Stimulated activated CD8-positive, alpha-beta memory T cell treated with anti-CD3 and anti-CD28 coated beads, Interleukin-7, amount 100 ng/mL, for 4 hours (primary cell): ENCODE results near the gene CCDC201.
"Not testable (repeated sequence)": the region's sequence is repeated elsewhere in the genome, so short reads cannot be mapped to it uniquely, and the experiment has no call there.

Source experiments
- DNase-seq, 2 donors: peaks; one replicate each; pipeline ENCODE4 v3.0.0-alpha.2; 2020; ENCODE audit warnings: low read depth in 2 of 2

Gene CCDC201

DNA sequence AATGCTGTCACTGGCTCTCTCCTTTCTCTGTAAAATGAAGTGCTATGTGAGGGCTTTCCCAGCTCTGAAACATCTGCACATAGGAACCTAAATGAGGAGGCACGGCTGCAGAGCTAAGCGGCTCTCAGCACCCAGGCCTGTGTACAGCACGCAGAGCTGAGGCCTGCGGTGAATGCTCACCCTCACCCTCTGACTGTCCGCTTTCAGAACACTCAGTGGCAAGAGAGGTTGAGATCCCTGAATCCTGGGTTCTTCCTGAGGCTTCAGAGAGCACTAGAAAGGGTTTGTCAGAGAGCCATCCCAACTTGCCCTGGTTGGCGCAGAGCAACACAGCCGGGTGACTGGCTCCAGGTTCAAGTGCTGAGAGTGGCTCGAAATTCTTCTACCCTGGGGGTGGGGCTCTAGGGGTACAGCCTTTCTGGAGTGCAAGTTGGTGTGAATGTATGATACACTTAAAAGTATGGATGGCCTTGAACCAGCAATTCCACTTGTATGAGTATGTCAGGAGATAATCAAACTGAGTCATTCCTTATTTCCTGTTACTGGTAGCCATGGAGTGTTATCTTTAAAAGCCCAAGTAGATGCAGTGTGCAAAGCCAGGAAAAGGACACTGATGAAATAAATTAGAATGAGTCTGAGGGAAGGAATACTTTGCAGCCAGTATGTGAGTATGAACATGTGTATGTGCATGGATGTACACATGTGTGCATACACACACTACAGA, 1.7 kb upstream of the CCDC201 start:
- DNase-seq, result no peak

DNA sequence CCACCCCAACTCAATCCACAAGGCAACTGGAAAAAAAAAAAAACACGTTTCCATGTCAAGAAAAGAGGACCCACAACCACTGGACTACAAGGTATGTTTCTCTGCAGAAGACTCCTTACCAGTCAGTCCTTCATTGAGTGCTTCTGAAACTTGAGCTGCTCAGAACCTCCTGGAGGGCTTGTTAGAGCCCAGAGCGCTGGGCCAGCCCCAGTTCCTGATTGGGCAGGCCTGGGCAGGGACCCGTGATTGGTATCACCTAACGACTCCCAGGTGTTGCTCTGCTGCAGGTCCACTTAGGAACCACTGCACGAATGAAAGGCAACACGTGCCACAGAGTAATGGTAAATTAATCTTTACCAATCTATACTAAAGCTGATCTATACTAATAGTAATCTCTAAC, 473 bp upstream of the CCDC201 start:
- DNase-seq, result no peak

DNA sequence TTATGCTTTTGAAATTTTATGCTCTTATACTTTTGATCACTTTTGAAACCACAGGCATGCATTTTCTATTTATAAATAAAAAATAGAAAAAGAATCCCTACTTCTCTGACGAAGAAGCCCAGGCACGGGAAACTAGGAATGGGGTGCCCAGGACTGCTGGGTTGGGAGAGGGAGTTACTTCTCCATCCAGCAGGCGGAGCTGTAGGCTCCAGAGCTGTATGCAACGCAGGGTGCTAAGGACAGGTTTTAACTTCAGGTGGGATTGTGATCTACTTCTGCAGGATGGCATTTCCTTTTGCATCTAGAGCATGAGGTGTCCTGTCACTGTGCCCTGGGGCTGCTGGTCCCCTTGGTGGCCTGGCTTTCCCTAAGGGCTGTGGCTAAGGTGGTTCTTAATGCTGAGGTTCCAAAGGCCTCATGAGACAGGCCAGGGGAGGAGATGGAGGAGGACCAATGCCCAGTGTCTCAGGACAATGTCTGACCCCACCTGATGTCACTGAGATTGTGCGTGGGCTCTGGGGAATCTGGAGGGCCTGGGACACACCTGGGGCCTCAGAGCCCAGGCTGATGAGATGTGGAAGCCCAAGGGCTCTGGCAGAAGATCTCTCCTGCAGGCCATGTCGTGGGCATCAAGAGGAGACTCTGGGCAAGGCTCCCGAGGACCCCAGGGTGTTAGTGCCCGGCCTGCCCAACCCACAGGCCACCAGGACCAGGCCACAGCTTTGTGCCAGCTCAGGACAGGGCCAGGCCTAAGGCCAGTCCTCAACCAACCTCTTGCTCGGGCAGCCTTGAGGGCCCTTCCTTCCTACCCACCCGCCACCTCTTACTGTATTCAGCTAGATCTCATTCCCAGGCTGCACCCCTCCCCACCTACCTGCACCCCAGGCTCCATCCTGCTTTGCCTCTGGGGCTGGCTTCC, 507 bp downstream of the CCDC201 start:
- DNase-seq, result no peak

DNA sequence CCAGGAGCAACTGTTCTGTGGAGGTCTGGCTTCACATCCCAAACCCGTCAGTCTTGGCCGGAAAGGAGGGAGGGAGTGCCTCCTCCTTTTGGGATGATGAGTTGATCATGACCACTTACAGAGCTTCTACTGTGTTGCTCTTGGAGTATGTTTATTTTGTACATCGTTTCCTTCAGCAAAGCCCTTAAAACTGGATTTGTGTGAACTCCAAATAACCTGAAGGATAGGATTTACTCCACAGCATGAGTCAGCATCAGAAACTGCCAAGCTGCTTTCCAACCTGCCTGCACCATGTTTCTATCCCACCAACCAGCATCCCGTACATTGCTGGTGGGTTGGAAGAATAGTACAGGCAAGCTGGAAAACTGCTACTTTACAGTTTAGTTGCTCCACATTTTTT, 3.5 kb downstream of the CCDC201 start:
- DNase-seq, result no peak

DNA sequence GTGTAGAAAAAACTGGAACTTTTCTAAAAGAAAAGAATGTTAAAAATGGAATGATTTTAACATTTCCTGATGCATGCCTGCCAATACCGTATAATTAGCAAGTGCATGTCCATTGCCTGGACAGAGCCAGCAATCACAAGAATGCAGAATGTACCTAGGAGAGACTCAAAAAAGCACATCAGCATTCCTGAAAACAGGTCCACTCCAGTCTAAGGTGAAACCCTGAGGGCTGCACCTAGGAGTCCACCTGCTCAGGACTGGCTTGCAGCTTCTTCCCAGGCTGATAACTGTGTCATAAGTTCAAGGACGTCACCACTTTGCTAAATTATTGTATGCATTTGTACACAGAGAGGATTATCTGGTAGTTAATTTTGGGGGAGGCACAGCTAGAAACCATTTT, 5.4 kb downstream of the CCDC201 start:
- DNase-seq, result no peak

DNA sequence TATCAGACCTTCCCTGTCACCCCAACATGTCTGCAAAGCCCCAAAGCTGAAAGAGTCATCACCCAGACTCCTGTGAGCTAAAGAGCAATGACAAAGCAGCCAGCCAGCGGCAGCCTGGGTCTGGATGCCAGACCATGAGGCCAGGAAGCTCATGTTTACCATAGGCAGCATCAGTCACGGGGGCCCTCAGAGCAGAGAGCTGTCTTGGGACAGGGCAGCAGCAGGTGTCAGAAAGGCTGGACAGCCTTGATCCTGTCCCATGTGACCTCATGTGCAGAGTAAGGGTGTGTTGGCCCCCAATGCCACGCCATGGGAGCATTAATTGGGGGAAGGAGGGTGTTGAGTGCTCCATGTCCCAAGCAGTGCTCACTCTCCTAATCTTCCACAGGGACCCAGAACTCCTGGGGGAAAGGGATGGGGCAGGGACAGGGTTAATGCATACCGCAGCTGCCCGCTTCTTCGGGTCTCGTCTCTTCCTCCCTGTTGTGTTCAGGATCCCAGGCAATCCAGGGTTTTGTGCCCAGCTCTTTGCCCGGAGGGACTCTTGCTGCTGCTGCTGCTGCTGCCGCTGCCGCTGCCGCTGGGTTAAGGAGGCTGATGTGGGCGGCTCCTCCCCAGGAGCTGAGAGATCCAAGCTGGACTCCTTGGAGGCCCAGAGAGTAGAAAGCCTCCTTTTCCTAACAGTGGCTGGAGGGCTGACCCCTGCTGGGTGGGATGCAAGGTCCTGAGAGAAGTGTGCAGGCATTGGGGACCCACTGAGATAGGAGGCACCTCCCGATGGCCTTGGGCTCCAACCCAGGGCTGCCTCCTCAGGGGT, 7.1 kb downstream of the CCDC201 start:
- no peak for DNase-seq

DNA sequence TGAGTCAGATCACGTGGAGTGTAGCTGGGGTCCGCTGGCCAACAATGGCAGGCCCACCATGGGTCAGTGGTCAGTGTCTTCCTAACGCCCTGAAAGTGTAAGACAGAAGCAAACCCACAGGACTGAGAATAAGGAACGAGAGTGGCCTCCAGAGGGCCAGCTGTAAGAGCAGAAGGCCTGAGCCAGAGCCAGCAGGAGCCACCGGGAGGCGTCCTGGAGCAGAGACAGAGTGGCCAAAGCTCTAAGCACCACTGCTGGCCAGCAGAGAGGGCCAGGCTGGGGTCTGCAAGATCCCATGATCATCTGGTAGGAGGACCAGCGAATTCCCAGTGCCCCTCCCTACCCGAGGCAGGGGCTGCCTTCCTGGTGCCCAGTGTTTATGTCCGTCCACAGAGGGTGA, 9.2 kb downstream of the CCDC201 start:
- DNase-seq, result no peak

DNA sequence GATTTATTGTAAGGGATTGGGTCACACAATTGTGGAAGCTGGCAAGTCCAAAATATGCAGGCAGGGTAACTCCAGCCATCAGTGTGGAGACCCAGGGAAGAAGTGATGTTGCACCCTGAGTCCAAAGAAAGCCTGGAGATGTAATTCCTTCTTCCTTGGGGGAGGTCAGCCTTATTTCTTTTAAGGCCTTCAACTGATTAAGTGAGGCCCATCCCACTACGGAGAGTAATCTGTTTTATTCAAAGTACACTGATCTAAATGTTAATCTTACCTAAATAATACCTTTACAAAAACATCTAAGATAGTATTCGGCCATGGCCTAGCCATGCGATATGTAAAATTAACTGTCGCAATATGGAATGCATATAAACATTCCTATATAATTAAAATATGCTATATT, 16.0 kb downstream of the CCDC201 start:
- DNase-seq, result not testable (repeated sequence)

DNA sequence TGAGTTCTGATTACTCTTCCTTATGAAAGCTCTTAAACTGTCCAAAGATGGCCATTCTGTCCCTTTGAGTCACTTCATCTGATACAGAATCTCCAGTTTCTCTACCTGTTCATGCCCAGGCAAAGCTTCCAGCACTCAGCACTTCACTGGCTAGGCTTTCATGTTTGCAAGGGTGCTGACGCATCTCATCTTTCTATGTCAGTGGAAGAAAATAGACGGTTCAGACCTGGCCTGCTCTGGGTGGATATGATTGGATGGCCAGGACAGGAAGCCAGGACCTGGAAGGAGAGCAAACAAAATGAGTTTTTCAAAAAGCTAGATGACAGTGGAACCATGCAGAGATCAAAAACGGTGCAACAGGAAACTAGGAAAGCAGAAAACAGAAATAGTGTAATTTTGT, 17.2 kb downstream of the CCDC201 start:
- DNase-seq, result not testable (repeated sequence)

DNA sequence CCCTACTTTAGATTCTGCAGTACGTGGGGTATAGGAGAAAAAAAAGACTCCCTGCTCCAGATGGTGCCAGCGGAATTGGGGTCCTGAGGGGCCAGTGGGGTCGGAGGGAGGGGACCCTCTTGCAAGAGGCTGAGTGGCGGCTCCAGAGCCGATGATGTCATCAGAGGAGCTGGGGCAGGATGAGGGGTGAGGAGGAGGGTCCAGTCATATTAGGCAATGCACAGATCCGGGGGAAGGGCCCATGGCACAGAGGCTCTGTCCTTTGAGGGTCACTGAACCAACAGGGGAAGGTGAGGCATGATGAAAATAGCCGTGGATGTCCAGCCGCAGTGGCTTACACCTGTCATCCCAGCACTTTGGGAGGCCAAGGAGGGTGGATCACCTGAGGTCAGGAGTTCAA, 19.4 kb downstream of the CCDC201 start:
- DNase-seq, result not testable (repeated sequence)

DNA sequence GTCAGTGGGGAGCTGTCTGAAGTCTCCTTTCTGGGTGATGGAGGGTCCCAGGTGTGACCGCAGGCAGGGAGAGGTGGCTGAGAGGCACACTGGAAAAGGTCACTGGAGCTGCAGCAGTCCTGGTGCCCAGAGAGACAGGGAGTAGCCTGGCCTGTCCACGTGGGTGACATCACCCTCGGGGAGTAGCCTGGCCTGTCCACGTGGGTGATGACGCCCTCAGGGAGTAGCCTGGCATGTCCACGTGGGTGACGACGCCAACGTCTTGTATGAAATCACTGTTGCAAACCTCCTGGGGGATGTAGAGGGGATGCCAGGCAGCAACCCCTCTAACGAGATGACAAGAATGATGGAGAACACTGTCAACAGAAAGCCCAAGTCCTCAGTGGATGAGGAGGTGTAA, 19.9 kb downstream of the CCDC201 start:
- DNase-seq, result not testable (repeated sequence)

DNA sequence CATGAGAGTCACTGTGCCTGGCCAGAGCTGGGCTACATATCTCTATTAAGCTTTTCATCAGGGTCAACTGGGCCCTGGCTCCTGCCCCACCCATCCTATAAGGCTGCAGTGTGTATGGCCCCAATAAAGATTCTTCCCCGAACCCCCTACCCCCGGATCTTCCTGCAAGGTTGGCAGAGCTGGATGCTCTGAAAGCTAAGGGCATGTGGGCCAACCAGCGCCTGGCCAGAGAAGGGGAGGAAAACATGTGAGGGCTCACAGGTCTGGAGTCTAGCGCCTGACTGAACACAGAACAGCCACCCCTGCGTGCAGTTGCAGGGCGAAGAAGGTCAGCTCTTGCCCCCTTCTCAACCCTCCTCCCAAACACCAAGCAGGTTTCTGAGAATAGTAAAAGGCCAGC, 24.1 kb downstream of the CCDC201 start:
- not testable (repeated sequence) for DNase-seq

DNA sequence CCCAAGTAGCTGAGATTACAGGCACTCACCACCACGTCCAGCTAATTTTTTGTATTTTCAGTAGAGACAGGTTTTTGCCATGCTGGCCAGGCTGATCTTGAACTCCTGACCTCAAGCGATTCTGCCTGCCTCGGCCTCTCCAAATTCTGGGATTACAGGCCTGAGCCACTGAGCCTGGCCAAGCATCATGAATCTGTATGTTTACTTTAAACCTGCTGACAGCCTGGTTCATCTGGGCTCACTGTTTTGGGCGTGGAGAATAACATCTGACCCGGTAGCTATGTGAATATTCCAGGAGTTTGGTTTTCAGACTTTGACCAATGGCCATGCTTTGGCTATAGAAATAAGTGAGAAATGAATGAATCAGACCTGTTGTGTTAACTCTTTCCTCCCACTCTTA, 26.3 kb downstream of the CCDC201 start:
- DNase-seq, result not testable (repeated sequence)

DNA sequence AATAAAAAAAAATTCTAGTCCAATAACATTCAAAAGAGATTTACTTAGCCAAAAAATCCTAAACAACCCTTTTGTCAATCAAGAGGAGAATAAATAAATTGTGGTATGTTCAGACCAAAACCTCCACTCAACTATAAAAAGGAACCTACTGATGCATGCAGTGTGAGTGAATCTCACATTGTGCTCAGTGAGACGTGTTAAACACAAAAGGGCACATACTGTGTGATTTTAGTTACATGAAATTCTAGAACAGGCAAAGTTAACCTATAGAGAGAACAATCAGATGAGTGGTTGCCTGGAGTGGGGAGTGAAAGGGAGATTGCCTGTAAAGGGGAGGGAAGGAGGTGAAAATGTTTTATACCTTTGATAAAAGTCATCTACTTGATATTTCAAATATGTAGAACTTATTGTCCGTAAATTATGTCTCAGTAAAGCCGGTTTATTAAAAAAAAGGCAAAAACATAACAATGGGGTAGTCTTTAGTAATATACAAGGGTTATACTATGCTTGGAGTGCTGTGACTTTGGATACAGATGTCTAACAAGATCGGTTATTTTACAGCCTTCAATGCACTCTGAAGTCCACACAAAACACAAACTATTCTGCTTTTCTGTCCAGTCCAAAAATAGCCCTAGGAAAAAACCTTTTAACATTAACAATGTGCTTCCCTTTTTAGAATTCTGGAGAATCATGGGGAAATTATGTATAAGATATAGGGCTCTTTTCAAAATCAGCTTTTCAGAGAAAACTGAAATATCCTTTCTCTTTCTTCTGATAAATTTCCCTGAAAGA, 30.8 kb downstream of the CCDC201 start:
- DNase-seq, result not testable (repeated sequence)

DNA sequence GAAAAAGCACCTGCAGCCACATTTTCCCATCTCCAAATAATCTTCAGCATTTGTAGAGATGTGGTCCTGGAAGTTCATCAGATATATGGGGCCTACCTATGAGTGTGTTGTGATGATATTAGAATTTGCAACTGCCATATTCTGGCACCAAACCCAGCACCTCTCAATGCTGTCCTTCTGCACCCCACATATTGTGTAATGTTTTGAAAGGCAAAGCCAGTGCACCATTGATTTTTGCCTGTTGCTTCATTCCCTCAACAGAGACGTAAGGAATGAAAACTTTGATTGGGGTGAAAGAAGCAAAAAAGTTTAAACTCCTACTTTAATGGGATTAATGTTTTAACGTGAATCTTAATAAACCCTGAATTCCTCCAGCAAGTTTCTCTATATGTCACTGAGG, 34.0 kb downstream of the CCDC201 start:
- not testable (repeated sequence) for DNase-seq

DNA sequence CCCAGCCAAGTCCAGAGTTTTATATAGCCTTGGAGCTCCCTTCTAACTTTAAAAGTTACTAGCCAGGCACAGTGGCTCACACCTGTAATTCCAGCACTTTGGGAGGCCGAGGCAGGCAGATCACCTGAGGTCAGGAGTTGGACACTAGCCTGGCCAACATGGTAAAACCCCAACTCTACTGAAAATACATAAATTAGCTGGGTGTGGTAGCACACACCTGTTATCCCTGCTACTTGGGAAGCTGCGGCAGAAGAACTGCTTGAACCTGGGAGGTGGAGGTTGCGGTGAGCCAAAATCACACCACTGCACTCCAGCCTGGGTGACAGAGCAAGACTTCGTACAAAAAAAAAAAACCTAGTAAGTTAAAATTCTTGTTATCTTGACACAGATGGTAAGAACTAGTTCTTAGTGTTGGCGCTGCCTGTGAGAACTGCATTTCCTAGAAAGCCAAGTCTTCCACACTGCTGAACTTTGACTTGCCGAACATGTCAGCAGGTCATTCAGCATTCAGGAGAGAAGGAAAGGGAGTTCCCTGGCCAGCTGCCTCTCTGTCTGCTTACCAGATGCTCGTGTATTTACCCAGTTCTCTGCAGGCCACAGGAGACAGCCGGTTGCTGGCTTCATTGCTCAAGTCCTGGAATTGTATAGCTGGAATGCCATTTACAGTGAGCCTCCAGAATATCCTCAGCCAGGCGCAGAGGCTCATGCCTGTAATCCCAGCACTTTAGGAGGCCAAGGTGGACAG, 40.3 kb downstream of the CCDC201 start:
- DNase-seq, result not testable (repeated sequence)

DNA sequence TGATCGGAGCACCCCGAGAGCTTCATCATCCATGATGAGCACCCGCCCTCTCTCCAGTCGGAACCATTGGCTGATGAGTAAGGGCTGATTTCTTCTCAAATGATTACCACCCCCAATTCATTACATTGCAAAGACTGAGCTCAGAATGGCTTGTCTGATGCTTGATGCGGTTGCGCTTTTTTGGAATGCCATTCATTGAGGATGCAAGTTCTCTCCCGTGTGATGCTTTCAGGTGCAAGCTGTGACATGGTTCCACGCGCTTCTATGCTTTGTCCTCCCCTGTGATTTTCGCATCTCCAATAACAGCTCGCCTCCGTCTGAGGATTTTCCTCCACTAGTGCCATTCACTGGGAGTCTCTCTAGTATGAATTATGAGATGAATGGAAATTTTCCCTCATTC, 43.0 kb downstream of the CCDC201 start:
- DNase-seq, result not testable (repeated sequence)

DNA sequence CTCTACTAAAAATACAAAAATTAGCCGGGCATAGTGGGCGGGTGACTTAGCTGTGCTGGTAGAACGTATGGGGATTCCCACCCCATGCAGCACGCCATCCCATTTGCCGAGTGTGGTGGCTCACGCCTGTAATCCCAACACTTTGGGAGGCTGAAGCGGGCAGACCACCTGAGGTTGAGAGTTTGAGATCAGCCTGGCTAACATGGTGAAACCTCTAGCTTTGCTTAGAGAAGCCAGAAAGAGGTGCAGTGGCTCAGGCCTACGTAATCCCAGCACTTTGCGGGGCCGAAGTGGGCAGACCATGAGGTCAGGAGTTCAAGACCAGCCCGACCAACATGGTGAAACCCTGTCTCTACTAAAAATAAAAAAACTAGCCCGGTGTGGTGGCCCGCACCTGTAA, 45.2 kb downstream of the CCDC201 start:
- DNase-seq, result not testable (repeated sequence)

DNA sequence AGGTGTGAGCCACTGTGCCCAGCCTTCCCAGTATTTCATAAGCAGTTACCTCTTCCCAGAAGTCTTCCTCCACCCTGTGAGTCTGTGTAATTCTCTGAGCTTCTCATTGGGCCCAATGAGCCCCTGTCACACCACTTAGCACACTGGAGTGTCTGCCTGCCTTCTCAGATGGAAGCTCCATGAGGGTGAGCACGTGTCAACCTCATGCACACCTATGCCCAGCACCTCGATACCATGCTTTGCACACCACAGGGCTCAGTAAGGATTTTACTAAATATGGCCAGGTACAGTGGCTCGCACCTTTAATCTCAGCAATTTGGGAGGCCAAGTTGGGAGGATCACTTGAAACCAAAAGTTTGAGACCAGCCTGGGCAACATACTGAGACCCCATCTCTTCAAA, 46.3 kb downstream of the CCDC201 start:
- DNase-seq, result not testable (repeated sequence)

DNA sequence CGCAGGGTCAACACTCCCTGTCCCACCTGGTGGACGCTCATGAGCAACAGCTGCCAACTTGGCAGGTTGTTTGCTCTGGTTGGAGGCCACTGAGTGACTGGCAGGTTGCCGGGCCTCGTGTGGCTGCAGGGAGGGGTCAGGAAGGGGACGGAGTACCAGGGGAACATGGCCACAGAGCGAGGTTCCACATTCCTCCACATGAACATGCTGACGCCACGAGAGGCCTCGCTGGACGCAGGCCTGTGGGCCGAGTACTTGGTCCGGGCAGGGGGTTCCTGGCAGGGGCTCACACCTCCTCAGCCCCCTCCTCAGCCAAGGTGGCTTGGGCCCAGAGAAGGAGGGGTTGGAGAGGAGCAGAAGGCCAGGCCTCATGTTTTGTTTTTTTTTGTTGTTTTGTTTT, 54.1 kb downstream of the CCDC201 start:
- not testable (repeated sequence) for DNase-seq

DNA sequence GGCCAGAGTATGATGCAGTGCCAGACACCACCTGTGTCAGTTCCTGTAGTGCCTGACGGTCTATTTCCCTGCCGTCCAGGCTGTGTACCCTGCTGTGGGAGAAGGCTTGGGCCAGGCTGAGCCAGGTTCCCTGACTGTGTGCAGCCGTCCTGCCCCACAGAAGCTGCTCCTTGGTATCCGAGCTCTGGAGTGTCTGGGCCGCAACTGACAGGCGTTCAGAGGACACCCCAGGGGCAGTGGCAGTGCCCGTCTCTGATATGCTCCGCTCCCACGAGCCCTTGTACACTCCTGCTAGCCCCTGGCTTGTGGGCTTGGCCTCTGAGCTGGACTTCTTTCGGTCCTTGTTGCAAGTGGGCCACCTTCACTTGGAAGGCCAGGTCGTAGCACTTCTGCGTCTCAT, 55.0 kb downstream of the CCDC201 start:
- not testable (repeated sequence) for DNase-seq
